MM.1S (cell line): ENCODE data around the gene DDTL.

ENCODE experiments used
- EZH2 ChIP-seq: fragments of 300-600 bp; sonication (generic); optimal IDR thresholded peaks from 2 replicates; pipeline ENCODE3; 2017; ENCODE audit warnings: low read depth, mild to moderate bottlenecking, antibody characterized with exemption, low read length, mixed read lengths
- TF ChIP-seq, protein P1 (sequence below): fragments of 300-600 bp; sonication (generic); IDR thresholded peaks from 2 replicates; pipeline ENCODE4 v1.5.1; 2016; ENCODE audit warnings: antibody characterized with exemption, low read length, mixed read lengths

DNA sequence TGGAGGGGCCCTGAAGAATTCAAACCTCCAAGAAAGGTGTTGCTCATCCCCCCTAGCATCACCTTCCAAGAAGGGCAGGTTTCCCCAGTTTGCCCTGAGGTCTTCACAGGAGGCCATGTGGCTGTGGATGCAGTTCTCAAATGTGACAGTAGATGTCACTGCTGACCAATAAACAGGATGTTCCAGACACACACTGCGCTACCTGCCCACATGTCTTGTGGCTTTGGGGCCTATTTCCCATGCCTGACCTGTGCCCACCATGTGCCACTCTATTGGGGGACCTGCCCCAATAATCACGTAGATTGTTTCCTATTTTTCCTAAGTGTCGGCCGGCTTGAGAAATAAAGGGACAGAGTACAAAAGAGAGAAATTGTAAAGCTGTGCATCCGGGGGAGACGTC lies 17.7 kb downstream of the DDTL start:
- TF ChIP-seq, protein P1, sequence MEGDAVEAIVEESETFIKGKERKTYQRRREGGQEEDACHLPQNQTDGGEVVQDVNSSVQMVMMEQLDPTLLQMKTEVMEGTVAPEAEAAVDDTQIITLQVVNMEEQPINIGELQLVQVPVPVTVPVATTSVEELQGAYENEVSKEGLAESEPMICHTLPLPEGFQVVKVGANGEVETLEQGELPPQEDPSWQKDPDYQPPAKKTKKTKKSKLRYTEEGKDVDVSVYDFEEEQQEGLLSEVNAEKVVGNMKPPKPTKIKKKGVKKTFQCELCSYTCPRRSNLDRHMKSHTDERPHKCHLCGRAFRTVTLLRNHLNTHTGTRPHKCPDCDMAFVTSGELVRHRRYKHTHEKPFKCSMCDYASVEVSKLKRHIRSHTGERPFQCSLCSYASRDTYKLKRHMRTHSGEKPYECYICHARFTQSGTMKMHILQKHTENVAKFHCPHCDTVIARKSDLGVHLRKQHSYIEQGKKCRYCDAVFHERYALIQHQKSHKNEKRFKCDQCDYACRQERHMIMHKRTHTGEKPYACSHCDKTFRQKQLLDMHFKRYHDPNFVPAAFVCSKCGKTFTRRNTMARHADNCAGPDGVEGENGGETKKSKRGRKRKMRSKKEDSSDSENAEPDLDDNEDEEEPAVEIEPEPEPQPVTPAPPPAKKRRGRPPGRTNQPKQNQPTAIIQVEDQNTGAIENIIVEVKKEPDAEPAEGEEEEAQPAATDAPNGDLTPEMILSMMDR = peak; percentile 58
- no peak for TF ChIP-seq EZH2
